HFFc6 (cell line): ENCODE results near the gene FNDC3B. TPM values are rescaled to one million over a fixed set of nuclear protein-coding genes. Genes with fewer than 3 reads are reported as not detected.
"Not testable (repeated sequence)": the region's sequence is repeated elsewhere in the genome, so short reads cannot be mapped to it uniquely, and the experiment has no call there.

ENCODE experiments used
- DNase-seq: peaks from one replicate; pipeline ENCODE4 v3.0.0-alpha.2; 2018
- H3K27ac Mint-ChIP-seq: 2 replicates; pipeline ENCODE4 v1.8.0; 2020; ENCODE audit warnings: mild to moderate bottlenecking, mixed read lengths
- H3K27me3 Mint-ChIP-seq: 2 replicates; pipeline ENCODE4 v1.8.0; 2021; ENCODE audit warnings: mild to moderate bottlenecking, moderate library complexity, mixed read lengths; ENCODE audit not compliant: insufficient read depth
- H3K36me3 Mint-ChIP-seq: 2 replicates; pipeline ENCODE4 v1.8.0; 2021; ENCODE audit warnings: low read depth, mixed read lengths
- H3K4me1 Mint-ChIP-seq: 2 replicates; pipeline ENCODE4 v1.8.0; 2020; ENCODE audit warnings: low read depth, mixed read lengths
- H3K4me3 Mint-ChIP-seq: 2 replicates; pipeline ENCODE4 v1.8.0; 2020; ENCODE audit warnings: mild to moderate bottlenecking, moderate library complexity, mixed read lengths
- H3K9me3 Mint-ChIP-seq: 2 replicates; pipeline ENCODE4 v1.8.0; 2020; ENCODE audit warnings: mild to moderate bottlenecking, mixed read lengths
- total RNA-seq, 6 experiments: library from RNA; stranded (reverse); fragmentation: NEBNext Ultra II Directional; extraction: Animal tissue kit (Norgen Biotek cat#: 25700); gene quantifications; 2 replicates in 1 of 6; 3 replicates in 5 of 6; pipeline ENCODE4 v1.2.3, GENCODE V29; 2021
- TF ChIP-seq, protein P1 (sequence below): fragments of 200-600 bp; sonication (generic); IDR thresholded peaks from 2 replicates; pipeline ENCODE4 v1.5.0; 2021; ENCODE audit warnings: antibody characterized with exemption, mild to moderate bottlenecking

The FNDC3B gene
- total RNA-seq, 6 experiments from 2014 or later, result 133 to 192 (median 155) TPM

DNA sequence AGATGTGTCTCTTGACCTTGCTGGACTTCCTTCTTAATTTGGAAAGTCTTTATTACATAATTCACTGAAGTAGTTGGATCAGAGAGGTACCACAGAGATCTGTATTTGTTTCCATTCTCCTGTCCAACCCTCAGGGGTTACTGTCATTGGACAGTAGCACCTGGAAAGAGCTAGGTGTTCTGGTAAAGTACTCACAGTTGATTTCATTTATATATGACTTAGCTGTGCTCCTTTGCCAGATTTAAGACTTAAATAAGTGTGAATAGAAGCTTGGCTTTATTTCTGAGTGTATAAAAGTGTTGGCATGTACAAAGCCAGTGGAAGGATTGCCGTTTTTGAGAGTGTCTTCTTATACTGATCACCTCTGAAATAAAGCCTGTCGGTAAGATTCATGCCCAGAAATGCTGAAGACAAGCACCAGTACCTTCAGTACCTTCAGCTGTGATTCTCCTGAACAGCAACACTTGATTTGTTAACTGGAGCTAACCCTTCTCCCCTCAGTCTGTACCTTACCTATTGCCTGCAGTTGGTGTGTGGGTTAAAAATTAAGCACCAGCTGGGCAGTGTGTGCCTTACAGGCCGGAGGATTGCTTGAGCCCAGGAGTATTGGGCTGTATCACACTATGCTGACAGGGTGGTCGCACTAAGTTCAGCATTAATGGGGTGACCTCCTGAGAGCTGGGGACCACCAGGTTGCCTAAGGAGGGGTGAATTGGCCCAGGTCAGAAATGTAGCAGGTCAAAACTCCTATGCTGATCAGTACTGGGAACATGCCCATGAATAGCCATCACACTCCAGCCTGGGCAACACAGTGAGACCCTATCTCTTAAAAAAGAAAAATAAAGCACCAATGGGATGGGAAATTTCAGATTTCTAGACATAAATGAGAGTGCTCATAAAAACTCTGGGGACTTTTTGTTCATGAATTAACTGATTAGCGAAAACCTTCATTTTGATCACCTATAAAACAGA lies 197.7 kb downstream of the FNDC3B start:
- peaks cover 5% of the 10 kb centered on the region; the same call in 1 of the 2 replicates for H3K4me1 Mint-ChIP-seq
- H3K36me3 Mint-ChIP-seq, result peaks cover 36% of the 10 kb centered on the region
- peaks cover 4% of the 10 kb centered on the region for H3K27me3 Mint-ChIP-seq
- H3K27ac Mint-ChIP-seq, result no peak overlapping the region
- H3K4me3 Mint-ChIP-seq, result no peak overlapping the region
- TF ChIP-seq, protein P1, sequence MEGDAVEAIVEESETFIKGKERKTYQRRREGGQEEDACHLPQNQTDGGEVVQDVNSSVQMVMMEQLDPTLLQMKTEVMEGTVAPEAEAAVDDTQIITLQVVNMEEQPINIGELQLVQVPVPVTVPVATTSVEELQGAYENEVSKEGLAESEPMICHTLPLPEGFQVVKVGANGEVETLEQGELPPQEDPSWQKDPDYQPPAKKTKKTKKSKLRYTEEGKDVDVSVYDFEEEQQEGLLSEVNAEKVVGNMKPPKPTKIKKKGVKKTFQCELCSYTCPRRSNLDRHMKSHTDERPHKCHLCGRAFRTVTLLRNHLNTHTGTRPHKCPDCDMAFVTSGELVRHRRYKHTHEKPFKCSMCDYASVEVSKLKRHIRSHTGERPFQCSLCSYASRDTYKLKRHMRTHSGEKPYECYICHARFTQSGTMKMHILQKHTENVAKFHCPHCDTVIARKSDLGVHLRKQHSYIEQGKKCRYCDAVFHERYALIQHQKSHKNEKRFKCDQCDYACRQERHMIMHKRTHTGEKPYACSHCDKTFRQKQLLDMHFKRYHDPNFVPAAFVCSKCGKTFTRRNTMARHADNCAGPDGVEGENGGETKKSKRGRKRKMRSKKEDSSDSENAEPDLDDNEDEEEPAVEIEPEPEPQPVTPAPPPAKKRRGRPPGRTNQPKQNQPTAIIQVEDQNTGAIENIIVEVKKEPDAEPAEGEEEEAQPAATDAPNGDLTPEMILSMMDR, result no peak
- DNase-seq, result no peak
- H3K9me3 Mint-ChIP-seq, result peaks cover 13% of the 10 kb centered on the region

DNA sequence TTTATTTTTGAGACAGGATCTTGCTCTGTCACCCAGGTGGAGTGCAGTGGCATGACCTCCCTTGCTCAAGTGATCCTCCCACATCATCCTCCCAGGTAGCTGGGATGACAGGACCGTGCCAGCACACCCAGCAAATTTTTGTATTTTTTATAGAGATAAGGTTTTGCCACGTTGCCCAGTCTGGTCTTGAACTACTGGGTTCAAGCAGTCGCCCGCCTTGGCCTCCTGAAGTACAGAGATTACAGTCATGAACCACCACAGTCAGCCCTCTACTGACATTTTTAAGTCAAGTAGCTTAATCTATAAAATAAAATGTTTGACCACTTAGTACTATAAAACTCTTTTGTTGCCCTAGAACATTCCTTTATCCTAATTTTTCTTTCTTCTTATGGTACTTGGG lies 198.8 kb downstream of the FNDC3B start:
- H3K36me3 Mint-ChIP-seq, result peaks cover 48% of the 10 kb centered on the region
- H3K27me3 Mint-ChIP-seq, result peaks cover 4% of the 10 kb centered on the region
- peak overlapping the region; percentile 18; the same call in 1 of the 2 replicates for H3K27ac Mint-ChIP-seq
- peaks cover 24% of the 10 kb centered on the region for H3K9me3 Mint-ChIP-seq
- TF ChIP-seq, protein P1, result no peak
- no peak overlapping the region for H3K4me3 Mint-ChIP-seq
- no peak for DNase-seq
- peaks cover 8% of the 10 kb centered on the region for H3K4me1 Mint-ChIP-seq

DNA sequence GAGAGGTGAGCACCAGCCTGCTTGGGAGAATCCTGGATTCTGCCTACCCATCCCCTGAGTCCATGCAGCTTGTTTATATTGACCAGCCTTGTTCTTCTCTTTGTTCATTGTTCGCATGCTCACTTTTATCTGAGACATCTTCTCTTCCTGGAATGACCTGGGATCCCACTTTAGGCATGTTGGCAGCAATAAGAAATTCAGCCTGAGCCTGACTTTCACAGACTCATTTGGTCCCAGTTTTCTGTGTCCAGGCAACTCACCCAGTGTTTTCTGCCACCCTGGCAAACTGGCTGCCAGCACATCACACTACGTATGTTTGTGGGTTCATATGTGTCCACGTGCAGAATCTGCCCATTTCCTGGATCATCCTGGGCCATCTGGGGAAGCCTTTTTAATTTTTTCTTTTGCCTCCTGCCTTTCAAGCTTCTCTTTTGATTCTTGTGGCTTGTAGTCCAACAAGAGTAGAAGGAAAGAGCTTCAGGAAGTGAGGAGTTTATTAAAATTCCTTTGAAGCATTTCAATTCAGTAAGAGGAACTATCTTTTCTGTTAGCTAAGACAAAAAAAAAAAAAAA lies 199.9 kb downstream of the FNDC3B start:
- no peak overlapping the region for H3K4me3 Mint-ChIP-seq
- H3K4me1 Mint-ChIP-seq, result peaks cover 19% of the 10 kb centered on the region
- TF ChIP-seq, protein P1, result no peak
- H3K36me3 Mint-ChIP-seq, result peaks cover 53% of the 10 kb centered on the region
- peaks cover 30% of the 10 kb centered on the region for H3K9me3 Mint-ChIP-seq
- no peak for DNase-seq
- H3K27ac Mint-ChIP-seq, result no peak overlapping the region
- peaks cover 1% of the 10 kb centered on the region; the same call in 1 of the 2 replicates for H3K27me3 Mint-ChIP-seq

DNA sequence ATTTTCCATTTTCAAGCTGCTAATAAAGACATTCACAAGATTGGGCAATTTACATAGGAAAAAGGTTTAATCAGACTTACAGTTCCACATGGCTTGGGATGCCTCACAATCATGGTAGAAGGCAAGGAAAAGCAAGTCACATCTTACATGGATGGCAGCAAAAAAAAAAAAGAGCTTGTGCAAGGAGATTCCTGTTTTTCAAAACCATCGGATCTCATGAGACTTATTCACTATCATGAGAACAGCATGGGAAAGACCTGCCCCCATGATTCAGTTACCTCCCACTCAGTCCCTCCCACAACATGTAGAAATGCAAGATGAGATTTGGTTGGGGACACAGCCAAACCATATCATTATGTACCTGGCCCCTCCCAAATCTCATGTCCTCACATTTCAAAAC lies 202.0 kb downstream of the FNDC3B start:
- Mint-ChIP-seq H3K36me3 (peaks cover 48% of the 10 kb centered on the region), H3K9me3 (peaks cover 30% of the 10 kb centered on the region), H3K27ac (no peak overlapping the region), H3K27me3 (peaks cover 1% of the 10 kb centered on the region; the same call in 1 of the 2 replicates), H3K4me1 (peaks cover 33% of the 10 kb centered on the region), H3K4me3 (no peak overlapping the region)
- TF ChIP-seq, protein P1, result no peak
- DNase-seq, result no peak

DNA sequence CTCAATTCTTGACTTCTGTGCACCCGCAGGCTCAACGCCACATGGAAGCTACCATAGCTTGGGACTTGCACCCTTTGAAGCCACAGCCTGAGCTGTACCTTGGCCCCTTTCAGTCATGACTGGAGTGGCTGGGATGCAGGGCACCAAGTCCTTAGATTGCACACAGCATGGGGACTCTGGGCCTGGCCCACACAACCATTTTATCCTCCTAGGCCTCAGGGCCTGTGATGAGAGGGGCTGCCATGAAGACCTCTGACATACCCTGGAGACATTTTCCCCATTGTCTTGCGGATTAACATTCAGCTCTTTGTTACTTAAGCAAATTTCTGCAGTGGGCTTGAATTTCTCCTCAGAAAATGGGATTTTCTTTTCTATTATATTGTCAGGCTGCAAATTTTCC lies 203.1 kb downstream of the FNDC3B start:
- not testable (repeated sequence) for H3K27me3 Mint-ChIP-seq, H3K4me3 Mint-ChIP-seq, H3K27ac Mint-ChIP-seq, DNase-seq
- H3K9me3 Mint-ChIP-seq, result peaks cover 30% of the 10 kb centered on the region
- H3K36me3 Mint-ChIP-seq, result peaks cover 57% of the 10 kb centered on the region
- peaks cover 35% of the 10 kb centered on the region for H3K4me1 Mint-ChIP-seq

DNA sequence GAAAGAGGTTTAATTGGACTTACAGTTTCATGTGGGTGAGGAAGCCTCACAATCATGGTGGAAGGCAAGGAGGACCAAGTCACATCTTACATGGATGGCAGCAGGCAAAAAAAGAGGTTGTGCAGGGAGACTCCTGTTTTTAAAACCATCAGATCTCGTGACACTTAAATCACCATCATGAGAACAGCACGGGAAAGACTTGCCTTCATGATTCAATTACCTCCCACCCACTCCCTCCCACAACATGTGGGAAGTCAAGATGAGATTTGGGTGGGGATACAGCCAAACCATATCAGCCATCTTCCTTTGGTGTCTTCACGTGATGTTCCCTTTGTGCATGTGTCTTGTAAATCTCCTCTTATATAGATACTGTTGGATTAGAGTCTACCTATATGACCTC lies 204.0 kb downstream of the FNDC3B start:
- H3K4me3 Mint-ChIP-seq, H3K27me3 Mint-ChIP-seq, DNase-seq: not testable (repeated sequence)
- peaks cover 58% of the 10 kb centered on the region for H3K36me3 Mint-ChIP-seq
- peaks cover 30% of the 10 kb centered on the region for H3K9me3 Mint-ChIP-seq
- H3K27ac Mint-ChIP-seq, result peak overlapping the region; percentile 42
- H3K4me1 Mint-ChIP-seq, result peaks cover 43% of the 10 kb centered on the region
